ENCODE results near the gene CAPN13.

The CAPN13 gene

DNA sequence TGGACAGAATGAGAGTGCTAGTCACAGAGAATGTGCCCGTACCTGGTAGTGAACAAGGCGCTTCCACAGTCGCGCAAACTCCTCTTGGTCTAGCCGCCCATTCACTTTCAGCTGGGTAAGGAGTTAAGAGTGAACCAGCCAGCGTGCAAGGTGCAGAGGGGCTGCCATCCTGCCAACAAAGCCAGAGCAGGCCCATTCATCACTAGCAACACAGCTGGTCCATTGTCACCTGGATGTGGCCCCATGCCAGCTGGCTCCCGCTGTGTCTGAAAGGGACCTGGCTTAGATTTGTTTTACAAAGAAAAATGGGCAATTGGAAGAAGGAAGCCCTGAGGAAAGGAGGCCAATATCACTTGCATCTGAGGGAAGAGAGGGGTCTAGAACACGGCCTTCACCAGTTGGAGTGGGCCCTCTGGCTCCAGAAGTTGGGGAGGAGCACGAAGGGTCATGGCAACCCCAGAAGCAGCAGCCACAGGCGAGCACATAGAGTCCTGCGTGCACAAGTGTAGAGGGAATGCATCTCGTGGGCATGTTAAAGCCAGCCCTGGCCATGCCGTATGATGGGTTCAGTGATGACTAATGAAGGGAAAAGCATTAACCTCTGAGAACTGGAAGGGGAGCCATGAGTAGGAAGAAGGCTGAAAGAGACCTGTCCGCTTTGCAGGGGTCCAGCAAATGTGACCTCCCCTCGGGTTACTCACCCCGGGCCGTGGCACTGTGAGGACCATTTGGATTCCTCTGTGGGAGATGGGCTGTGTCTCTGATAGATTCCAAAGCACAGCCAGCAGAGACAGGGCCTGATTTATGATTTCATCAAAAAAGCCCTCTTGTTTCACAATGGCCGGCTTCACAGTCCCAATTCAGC lies 70.6 kb downstream of the CAPN13 start:
- H3K27me3 Mint-ChIP-seq (ENCODE audit: low read depth) = no peaks in the 10 kb centered on the region

DNA sequence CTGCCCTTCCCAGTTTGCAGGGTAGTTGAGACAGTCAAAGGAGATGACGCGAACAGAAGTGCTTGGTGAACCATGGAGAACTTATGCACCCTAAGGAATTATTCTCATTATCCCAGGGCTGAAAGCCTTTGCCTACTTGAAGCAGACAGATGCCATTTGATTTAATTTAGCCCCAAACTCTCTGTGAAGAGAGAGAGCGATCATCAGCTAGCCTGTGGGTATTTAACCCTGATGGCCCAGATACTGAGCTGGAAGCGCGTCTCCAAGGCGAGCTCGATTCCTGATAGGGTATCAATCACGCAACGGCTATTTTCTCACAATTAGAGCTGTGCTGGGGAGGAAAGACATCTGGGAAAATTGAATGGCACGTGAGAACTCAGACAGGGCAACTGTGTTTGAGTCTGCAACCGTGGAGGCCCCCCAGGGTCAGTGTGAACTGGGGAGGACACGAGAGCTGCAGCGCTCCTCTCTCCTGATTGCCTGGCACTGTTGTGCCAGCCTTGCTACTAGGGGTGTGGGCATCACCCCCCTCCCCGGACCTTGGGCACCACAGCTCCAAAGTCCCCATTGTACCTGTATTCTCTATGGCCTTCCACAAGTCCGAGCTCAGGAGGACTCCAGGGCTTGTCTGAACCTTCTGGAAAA lies 73.2 kb downstream of the CAPN13 start:
- Mint-ChIP-seq H3K36me3 (ENCODE audit: low read depth) (no peaks in the 10 kb centered on the region), H3K9me3 (no peaks in the 10 kb centered on the region), H3K27ac (no peak overlapping the region), H3K27me3 (ENCODE audit: low read depth) (no peaks in the 10 kb centered on the region), H3K4me1 (ENCODE audit: low read depth) (no peaks in the 10 kb centered on the region), H3K4me3 (no peak overlapping the region)

More for the DNA sequence above, 70.6 kb downstream of the CAPN13 start:
- no peaks in the 10 kb centered on the region for H3K9me3 Mint-ChIP-seq
- no peak overlapping the region for H3K27ac Mint-ChIP-seq
- H3K4me3 Mint-ChIP-seq = no peak overlapping the region
- no peaks in the 10 kb centered on the region for H3K4me1 Mint-ChIP-seq (ENCODE audit: low read depth)
- no peaks in the 10 kb centered on the region for H3K36me3 Mint-ChIP-seq (ENCODE audit: low read depth)

DNA sequence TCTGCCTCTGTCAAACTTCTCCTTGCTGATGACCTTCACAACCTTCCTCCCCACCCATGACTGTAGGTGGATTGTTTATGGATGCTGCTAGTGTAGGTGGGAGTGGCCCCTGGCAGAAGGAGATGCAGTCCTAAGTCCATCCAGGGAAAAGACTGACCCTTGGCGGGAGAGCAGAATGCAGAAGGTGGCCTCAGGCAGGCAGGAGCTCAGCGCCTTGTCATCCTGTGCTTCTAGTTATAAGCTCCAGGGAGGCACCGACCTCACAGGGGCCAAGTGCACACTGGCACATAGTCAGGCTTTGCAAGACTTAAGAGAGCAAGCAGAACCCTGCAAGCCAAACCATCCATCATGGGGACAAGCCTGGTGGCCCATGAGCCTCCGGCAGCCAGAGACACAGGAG lies 74.4 kb downstream of the CAPN13 start:
- peaks cover under 1% of the 10 kb centered on the region for H3K27me3 Mint-ChIP-seq (ENCODE audit: low read depth)
- no peak overlapping the region for H3K4me3 Mint-ChIP-seq
- no peaks in the 10 kb centered on the region for H3K36me3 Mint-ChIP-seq (ENCODE audit: low read depth)
- H3K27ac Mint-ChIP-seq = no peak overlapping the region
- H3K4me1 Mint-ChIP-seq (ENCODE audit: low read depth) = no peaks in the 10 kb centered on the region
- no peaks in the 10 kb centered on the region for H3K9me3 Mint-ChIP-seq

DNA sequence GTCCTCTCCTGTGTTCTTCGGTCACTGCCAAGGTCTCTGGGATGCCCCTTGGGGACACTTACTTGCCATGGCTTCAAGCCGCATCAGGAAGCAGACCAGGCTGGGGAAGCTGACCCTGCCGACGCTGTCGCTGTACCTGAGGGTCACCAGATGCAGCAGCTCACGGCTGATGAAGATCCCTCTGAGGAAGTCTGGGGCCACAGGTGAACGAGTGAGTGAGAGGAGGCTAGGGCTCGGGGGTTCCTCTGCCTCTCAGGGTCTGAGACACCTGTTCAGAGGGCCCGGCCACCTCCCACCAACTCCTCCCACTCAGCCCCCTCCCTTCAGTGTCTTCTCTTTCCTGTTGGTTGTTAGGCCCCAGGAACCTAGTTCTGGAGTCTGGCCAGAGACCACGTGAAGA lies 74.9 kb downstream of the CAPN13 start:
- H3K9me3 Mint-ChIP-seq = no peaks in the 10 kb centered on the region
- H3K36me3 Mint-ChIP-seq (ENCODE audit: low read depth) = no peaks in the 10 kb centered on the region
- H3K4me3 Mint-ChIP-seq = no peak overlapping the region
- no peaks in the 10 kb centered on the region for H3K4me1 Mint-ChIP-seq (ENCODE audit: low read depth)
- H3K27me3 Mint-ChIP-seq (ENCODE audit: low read depth) = peaks cover 5% of the 10 kb centered on the region
- no peak overlapping the region for H3K27ac Mint-ChIP-seq

DNA sequence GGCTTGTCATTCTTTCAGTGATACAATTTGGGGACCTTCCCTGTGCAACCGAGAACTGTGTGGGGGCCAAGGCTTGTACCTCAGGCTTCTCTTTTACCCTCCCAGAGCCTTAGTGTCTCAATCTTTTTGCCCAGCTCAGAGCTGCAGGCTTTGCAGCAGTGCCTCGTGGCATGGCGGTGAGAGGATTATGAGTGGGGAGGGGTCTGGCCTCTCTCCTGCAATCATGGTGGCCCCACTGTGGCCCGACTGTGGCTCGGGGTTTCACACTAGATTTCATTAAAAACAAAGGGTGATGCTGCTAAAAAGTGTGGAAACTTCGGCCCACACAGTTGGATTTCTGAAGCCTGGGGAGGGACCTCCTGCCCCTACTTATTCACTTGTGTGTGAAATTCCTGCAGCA lies 75.5 kb downstream of the CAPN13 start:
- no peaks in the 10 kb centered on the region for H3K36me3 Mint-ChIP-seq (ENCODE audit: low read depth)
- no peaks in the 10 kb centered on the region for H3K9me3 Mint-ChIP-seq

DNA sequence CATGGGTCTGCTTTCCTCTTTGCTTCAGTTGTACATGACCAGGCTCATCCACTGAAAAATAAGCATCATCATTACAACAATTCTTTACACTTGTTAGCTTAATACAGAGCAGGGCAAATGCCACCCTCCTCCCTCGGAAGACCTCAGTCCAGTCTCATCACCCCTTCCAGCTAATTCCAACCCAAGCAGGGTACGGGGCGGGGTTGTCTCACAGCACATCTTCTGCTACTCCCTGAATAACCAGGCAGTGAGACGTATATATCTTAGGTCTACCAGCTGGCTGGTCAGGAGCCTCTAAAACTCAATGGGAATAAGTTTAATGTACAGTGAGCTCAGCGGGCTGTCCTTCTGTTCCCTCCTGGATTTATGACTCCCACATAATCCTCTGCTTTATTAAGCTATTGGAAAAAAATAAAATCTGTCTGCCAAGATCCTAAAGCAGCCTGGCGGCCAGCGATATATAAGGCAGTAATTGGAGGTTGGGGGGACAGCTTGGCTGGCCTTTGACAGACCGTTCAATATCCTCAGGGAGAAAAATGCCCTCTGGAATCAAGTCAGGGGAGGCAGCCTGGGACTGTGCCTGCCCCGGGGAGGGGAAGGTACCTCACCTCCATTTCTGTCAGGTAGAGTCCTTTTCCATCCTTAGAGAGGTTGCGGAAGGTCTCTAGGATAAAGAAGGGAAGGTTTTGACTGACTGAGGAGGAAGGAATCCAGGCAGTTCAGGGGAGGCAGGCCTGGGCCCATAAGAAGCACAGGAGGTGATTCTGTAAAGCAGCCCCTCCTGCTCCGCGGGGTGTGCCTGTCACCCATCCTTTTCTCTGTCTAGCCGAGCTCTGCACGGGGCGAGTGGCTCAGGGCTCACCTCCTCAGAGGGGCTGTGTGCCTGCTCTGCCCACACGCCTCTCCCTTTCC lies 76.3 kb downstream of the CAPN13 start:
- Mint-ChIP-seq H3K4me1 (ENCODE audit: low read depth) (no peaks in the 10 kb centered on the region), H3K4me3 (no peak overlapping the region), H3K9me3 (no peaks in the 10 kb centered on the region), H3K36me3 (ENCODE audit: low read depth) (no peaks in the 10 kb centered on the region), H3K27me3 (ENCODE audit: low read depth) (peaks cover 13% of the 10 kb centered on the region), H3K27ac (no peak overlapping the region)

More for the DNA sequence above, 75.5 kb downstream of the CAPN13 start:
- peaks cover 12% of the 10 kb centered on the region for H3K27me3 Mint-ChIP-seq (ENCODE audit: low read depth)
- H3K4me1 Mint-ChIP-seq (ENCODE audit: low read depth) = no peaks in the 10 kb centered on the region
- no peak overlapping the region for H3K4me3 Mint-ChIP-seq
- no peak overlapping the region for H3K27ac Mint-ChIP-seq

DNA sequence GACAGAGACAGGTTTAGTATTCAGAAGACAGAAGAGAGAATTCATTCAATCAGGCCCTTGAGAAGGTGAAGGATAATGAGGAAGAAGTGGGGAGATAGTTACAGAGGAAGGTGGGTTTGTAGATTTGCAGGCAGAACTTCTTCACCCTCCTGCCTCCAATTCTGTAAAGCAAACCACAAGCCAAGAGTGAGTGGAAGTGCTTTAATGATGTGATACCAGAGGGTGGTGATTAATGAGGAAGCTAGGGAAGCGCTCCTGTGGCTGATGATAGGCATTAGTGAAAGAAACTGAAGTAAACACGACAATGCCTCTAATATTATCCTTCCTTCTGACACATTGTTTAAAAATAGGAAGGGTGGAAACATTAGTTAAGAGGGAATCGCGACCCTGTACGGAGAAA lies 78.2 kb downstream of the CAPN13 start:
- Mint-ChIP-seq H3K4me1 (ENCODE audit: low read depth) (no peaks in the 10 kb centered on the region), H3K27ac (no peak overlapping the region), H3K4me3 (no peak overlapping the region), H3K9me3 (no peaks in the 10 kb centered on the region), H3K27me3 (ENCODE audit: low read depth) (peaks cover 25% of the 10 kb centered on the region), H3K36me3 (ENCODE audit: low read depth) (no peaks in the 10 kb centered on the region)

DNA sequence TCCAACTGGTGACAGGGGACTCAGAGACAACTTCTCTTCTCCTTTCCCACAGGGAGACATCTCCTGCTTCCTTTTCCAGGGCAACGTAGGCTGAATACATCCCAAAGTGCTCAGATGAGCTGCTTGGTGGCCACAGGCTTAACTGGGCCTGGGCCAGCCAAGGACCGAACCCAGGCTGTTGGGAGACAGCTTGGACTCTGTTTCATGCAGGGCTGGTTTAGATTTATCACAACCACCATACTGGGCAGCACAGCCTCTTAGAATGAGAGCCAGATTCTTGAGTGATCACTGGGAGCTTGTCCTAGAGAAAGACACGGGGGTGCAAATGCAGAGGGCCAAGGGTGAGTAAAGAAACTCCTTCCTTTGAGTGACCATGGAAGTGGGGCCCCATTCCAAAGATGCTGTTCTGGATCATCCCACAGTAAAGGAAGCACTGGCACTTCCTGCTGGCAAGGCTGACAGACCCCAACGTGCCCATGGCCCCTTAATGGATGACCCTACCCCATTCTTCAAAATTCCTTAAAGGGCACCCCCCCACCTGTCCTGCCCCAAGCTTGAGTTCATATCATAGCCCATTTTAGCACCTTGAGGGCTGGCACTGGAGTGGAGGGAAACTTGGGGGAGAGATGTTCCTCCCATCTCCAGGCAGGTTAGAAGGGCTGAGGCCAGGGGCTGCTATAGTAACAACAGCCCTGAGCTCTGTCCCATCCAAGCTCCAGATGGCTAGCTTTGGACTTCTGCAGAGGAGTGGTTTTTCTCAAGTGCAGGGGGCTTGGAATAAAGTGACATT lies 84.1 kb downstream of the CAPN13 start:
- H3K27me3 Mint-ChIP-seq (ENCODE audit: low read depth) = peaks cover 34% of the 10 kb centered on the region
- H3K9me3 Mint-ChIP-seq = no peaks in the 10 kb centered on the region
- H3K4me1 Mint-ChIP-seq (ENCODE audit: low read depth) = no peaks in the 10 kb centered on the region
- H3K4me3 Mint-ChIP-seq = no peak overlapping the region
- H3K36me3 Mint-ChIP-seq (ENCODE audit: low read depth) = no peaks in the 10 kb centered on the region
- no peak overlapping the region for H3K27ac Mint-ChIP-seq

DNA sequence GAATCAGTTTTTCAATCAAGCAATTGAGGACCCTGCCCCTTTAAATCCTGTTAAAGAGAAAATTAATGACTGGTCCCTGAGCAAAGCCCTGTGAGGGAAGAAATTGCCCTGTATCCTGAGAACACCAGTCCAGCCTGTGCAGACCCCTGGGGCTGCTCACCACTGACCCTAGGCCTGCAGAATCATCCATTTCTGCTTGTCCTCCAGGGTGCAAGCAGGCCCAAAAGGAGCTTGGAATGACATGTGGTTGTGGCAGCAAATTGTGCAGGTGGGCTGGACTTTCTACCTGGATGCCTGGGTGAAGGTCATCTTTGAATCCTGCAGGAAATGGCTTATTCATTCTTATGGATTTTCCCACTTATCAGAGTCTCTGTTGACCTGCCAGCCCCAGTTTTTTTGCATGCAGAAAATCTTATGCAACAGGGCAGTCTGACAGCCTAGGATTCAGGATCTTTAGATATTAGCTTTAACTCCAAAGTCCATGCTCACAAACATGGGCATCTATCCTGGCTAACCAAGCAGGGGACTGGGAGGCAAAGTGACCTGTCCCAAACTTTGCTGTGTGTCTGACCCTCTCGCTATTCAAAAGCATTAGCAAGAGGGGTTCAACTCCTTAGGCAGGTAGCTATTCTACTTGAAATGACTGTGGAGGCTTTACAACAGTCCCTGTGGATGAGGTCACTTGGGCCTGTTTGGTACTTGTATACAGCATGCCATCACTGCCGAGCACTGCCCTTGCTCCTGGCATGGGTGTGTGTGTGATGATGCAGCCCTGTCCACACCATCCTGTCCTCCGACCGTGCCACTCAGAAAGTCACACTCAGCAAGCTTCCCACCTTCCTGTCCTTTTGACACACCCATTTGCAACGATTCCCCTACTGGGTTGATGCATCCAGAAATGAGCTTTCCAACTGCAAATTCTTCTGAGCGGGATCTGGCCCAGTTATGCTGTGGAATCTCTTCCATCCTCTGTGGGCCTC lies 85.3 kb downstream of the CAPN13 start:
- H3K27me3 Mint-ChIP-seq (ENCODE audit: low read depth) = peaks cover 32% of the 10 kb centered on the region
- no peaks in the 10 kb centered on the region for H3K4me1 Mint-ChIP-seq (ENCODE audit: low read depth)
- H3K36me3 Mint-ChIP-seq (ENCODE audit: low read depth) = no peaks in the 10 kb centered on the region
- H3K4me3 Mint-ChIP-seq = no peak overlapping the region
- no peak overlapping the region for H3K27ac Mint-ChIP-seq
- no peaks in the 10 kb centered on the region for H3K9me3 Mint-ChIP-seq

DNA sequence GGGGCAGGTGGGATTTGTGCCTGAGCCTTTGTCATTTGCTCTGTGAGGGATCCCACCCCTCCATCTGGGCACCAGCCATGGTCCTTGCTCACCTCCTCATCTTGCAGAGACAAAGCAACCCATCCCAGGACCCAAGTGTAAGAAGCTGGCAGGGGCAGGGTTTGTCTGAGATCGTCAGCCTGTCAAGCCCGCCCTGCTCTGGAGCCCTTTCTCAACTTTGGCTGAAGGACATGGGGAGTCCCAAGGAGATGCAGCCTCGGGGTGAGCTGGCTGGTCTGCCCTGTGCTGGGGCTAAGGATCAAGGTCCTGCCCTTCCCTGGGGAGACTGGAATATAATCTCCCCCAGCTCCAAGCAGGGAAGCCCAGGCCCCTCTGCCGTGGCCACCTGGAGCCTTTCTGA lies 86.0 kb downstream of the CAPN13 start:
- H3K27me3 Mint-ChIP-seq (ENCODE audit: low read depth) = peaks cover 28% of the 10 kb centered on the region
- H3K4me3 Mint-ChIP-seq = no peak overlapping the region

DNA sequence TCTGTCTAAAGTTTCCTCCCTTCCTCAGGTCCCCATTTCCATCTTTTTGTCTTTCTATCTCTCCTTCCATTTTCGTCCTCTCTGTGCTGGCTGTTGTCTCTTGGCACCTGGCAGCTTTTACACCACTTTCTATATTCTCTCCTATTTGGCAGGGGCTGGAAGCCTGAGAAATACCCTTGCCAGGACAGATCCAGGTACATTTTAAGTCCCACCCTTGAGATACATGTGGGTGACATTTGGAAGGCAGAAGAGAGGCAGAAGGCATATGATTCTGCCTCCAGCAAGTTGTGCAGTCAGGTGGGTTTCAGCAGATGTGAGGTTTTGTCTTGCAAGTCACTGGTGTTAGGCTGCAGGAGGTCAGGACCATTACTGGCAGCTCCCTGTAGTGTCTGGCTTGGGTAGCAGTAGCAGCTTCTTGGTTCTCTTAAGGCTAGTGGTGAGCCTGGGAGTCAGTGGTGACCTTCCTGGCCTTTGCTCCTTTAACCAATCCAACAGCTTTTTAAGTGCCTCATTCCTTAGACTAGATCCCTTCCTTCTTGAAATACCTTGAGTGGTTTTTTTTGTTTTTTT lies 90.1 kb downstream of the CAPN13 start:
- Mint-ChIP-seq H3K9me3 (no peaks in the 10 kb centered on the region), H3K4me3 (no peak overlapping the region), H3K4me1 (ENCODE audit: low read depth) (peaks cover 3% of the 10 kb centered on the region), H3K27ac (no peak overlapping the region), H3K27me3 (ENCODE audit: low read depth) (peaks cover 24% of the 10 kb centered on the region), H3K36me3 (ENCODE audit: low read depth) (no peaks in the 10 kb centered on the region)

More for the DNA sequence above, 86.0 kb downstream of the CAPN13 start:
- Mint-ChIP-seq H3K4me1 (ENCODE audit: low read depth) (no peaks in the 10 kb centered on the region), H3K9me3 (no peaks in the 10 kb centered on the region), H3K27ac (no peak overlapping the region), H3K36me3 (ENCODE audit: low read depth) (no peaks in the 10 kb centered on the region)

DNA sequence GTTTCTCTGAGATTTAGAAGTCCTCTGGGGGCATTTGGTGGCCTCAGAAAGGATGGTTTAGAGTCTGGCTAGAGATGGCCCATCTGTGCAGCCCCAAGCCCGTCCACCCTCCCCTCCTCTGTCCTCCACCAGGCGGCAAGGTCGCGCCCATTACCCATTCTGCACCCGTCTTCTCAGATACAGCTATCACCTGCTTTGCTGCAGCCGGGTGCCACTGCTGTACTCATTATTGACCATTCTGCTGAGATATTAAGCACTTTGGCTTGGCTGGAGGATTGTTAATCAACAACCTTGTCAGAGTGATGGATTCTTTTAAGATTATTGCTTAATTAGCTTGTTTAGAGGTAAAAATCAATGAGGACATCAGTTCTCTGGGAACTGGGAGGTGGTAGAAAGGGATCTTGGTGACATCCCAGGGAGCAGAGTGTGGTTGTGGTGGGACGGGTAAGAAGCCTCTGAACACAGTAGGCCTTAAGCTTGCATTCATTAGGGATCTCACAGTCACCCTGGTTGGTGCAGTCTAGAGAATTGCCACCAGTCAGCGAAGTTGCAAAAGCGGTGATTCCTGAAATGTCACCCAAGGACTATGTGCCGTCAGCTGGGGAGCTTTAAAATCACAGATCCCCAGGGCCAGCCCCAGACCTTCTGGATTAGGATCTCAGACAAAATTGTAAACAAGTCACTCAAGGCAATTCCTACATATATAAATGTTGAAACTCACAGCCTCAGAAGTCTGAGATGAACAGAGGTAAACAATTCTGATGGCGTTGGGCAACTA lies 90.9 kb downstream of the CAPN13 start:
- H3K4me3 Mint-ChIP-seq = no peak overlapping the region
- no peaks in the 10 kb centered on the region for H3K36me3 Mint-ChIP-seq (ENCODE audit: low read depth)
- no peak overlapping the region for H3K27ac Mint-ChIP-seq
- no peaks in the 10 kb centered on the region for H3K9me3 Mint-ChIP-seq
- peaks cover 3% of the 10 kb centered on the region for H3K4me1 Mint-ChIP-seq (ENCODE audit: low read depth)
- H3K27me3 Mint-ChIP-seq (ENCODE audit: low read depth) = peaks cover 24% of the 10 kb centered on the region

All from T-helper 1 cell treated with Interleukin-12 subunit alpha and Interleukin-12 subunit beta and Interleukin-4 antibody, amounts not matched to agents 30 μg/mL and 1 μg/mL, for 36 hours (primary cell).